Gastroesophageal sphincter (tissue), 4 donors: ENCODE measurements around the gene SSH2. TPM values are rescaled to one million over a fixed set of nuclear protein-coding genes. Genes with fewer than 3 reads are reported as not detected.

Source experiments
- ATAC-seq: fragments of 150-250 bp; one replicate; pipeline ENCODE4 v1.9.1; 2016; ENCODE audit warnings: mild to moderate bottlenecking, moderate library complexity
- H3K27ac ChIP-seq, 4 donors: fragments of 200-600 bp; sonication (generic) in 3 of 4; 1 replicate in 3 of 4; 2 replicates in 1 of 4; pipeline ENCODE4 v1.5.1; 2016 to 2019
- H3K27me3 ChIP-seq: fragments of 200-600 bp; sonication (generic); one replicate; pipeline ENCODE4 v1.5.1; 2019
- H3K36me3 ChIP-seq, 2 donors: fragments of 200-600 bp; sonication (generic); one replicate each; pipeline ENCODE4 v1.5.1; 2019; ENCODE audit warnings: control low read depth in 1 of 2
- H3K4me1 ChIP-seq, 3 donors: fragments of 200-600 bp; sonication (generic); 1 replicate in 2 of 3; 2 replicates in 1 of 3; pipeline ENCODE4 v1.5.1; 2016 to 2019; ENCODE audit warnings: control low read depth in 2 of 3
- H3K4me3 ChIP-seq, 2 donors: fragments of 200-600 bp; sonication (generic); one replicate each; pipeline ENCODE4 v1.5.1; 2019; ENCODE audit warnings: mild to moderate bottlenecking in 1 of 2, moderate library complexity in 1 of 2
- H3K9me3 ChIP-seq, 3 donors: fragments of 200-600 bp; sonication (generic); one replicate each; pipeline ENCODE4 v1.5.1; 2017 to 2019; ENCODE audit warnings: control low read depth in 2 of 3
- EP300 ChIP-seq: sonication (generic); formaldehyde crosslinking; IDR thresholded peaks from one replicate; pipeline ENCODE4 v1.6.1; 2017; ENCODE audit warnings: antibody characterized with exemption, mild to moderate bottlenecking
- POLR2A ChIP-seq, 2 donors: fragments of 450-650 bp; IDR thresholded peaks; one replicate each; pipeline ENCODE4 v1.6.1; 2017; ENCODE audit warnings: antibody characterized with exemption in 2 of 2, mild to moderate bottlenecking in 2 of 2, moderate library complexity in 1 of 2
- POLR2AphosphoS5 ChIP-seq: sonication (generic); formaldehyde crosslinking; IDR thresholded peaks from one replicate; pipeline ENCODE4 v1.6.1; 2017; ENCODE audit warnings: antibody characterized with exemption
- WGBS, 2 donors: methylation state at CpG; one replicate each; pipeline ENCODE4 v1.1.5; 2018; ENCODE audit warnings: low coverage in 1 of 2; 5-methylcytosine and 5-hydroxymethylcytosine counted together
- total RNA-seq, 4 donors: library from RNA; depleted of rRNA; stranded (reverse); fragments of >200 nt; gene quantifications; one replicate each; pipeline ENCODE4 v1.1.0, GENCODE V29; 2016
- TF ChIP-seq, protein P1 (sequence below), 4 experiments: fragments of 200-600 bp in 2 of 4; fragments of 450-650 bp in 2 of 4; sonication (generic) in 1 of 4; IDR thresholded peaks; one replicate each; pipeline ENCODE4 v1.5.1; 2017 to 2019; ENCODE audit warnings: antibody characterized with exemption in 4 of 4, mild to moderate bottlenecking in 2 of 4, moderate library complexity in 2 of 4

SSH2 gene
- total RNA-seq, 4 donors from 2014 or later = 16.0 to 39.7 (median 24.9) TPM

GRCh38 chr17:29669266-29669665 is 260.8 kb downstream of the SSH2 start:
- no peak for ATAC-seq
- no peaks in the 10 kb centered on the region for H3K4me1 ChIP-seq
- H3K9me3 ChIP-seq = no peaks in the 10 kb centered on the region
- no peaks in the 10 kb centered on the region for H3K27me3 ChIP-seq
- no peak overlapping the region for H3K4me3 ChIP-seq
- H3K27ac ChIP-seq = no peak overlapping the region
- TF ChIP-seq, protein P1, sequence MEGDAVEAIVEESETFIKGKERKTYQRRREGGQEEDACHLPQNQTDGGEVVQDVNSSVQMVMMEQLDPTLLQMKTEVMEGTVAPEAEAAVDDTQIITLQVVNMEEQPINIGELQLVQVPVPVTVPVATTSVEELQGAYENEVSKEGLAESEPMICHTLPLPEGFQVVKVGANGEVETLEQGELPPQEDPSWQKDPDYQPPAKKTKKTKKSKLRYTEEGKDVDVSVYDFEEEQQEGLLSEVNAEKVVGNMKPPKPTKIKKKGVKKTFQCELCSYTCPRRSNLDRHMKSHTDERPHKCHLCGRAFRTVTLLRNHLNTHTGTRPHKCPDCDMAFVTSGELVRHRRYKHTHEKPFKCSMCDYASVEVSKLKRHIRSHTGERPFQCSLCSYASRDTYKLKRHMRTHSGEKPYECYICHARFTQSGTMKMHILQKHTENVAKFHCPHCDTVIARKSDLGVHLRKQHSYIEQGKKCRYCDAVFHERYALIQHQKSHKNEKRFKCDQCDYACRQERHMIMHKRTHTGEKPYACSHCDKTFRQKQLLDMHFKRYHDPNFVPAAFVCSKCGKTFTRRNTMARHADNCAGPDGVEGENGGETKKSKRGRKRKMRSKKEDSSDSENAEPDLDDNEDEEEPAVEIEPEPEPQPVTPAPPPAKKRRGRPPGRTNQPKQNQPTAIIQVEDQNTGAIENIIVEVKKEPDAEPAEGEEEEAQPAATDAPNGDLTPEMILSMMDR (IDR thresholded peaks at IDR 0.05) = no peak
- H3K36me3 ChIP-seq = peaks cover 0 to 88% of the 10 kb centered on the region in 2 donors

GRCh38 chr17:29667969-29668368 is 262.1 kb downstream of the SSH2 start:
- ATAC-seq = no peak
- Histone ChIP-seq H3K4me3 (no peak overlapping the region), H3K27ac (no peak overlapping the region), H3K36me3 (peaks cover 0 to 91% of the 10 kb centered on the region in 2 donors), H3K4me1 (peaks cover 0 to 3% (median 3%) of the 10 kb centered on the region in 3 donors), H3K9me3 (no peaks in the 10 kb centered on the region), H3K27me3 (no peaks in the 10 kb centered on the region)
- no peak for TF ChIP-seq POLR2AphosphoS5
- TF ChIP-seq, protein P1 (IDR thresholded peaks at IDR 0.05) = no peak
- no peak for TF ChIP-seq POLR2A (IDR thresholded peaks at IDR 0.05)
- no peak for TF ChIP-seq EP300

- H3K4me3 ChIP-seq = no peak overlapping the region
- peaks cover 0 to 78% of the 10 kb centered on the region in 2 donors for H3K36me3 ChIP-seq
- WGBS, 2 donors = 10 to 21% methylated on average over 1 of the region's 1 CpG
- no peak overlapping the region for H3K27ac ChIP-seq
- H3K4me1 ChIP-seq = peaks cover 0 to 6% (median 5%) of the 10 kb centered on the region in 3 donors
- ATAC-seq = no peak
- TF ChIP-seq POLR2AphosphoS5 = no peak
- no peak for TF ChIP-seq POLR2A (IDR thresholded peaks at IDR 0.05)
- no peak for TF ChIP-seq EP300
- TF ChIP-seq, protein P1 (IDR thresholded peaks at IDR 0.05) = no peak
- H3K27me3 ChIP-seq = no peaks in the 10 kb centered on the region
- no peaks in the 10 kb centered on the region for H3K9me3 ChIP-seq
These were observed 264.6 kb downstream of the SSH2 start for GRCh38 chr17:29665481-29665810.

DNA sequence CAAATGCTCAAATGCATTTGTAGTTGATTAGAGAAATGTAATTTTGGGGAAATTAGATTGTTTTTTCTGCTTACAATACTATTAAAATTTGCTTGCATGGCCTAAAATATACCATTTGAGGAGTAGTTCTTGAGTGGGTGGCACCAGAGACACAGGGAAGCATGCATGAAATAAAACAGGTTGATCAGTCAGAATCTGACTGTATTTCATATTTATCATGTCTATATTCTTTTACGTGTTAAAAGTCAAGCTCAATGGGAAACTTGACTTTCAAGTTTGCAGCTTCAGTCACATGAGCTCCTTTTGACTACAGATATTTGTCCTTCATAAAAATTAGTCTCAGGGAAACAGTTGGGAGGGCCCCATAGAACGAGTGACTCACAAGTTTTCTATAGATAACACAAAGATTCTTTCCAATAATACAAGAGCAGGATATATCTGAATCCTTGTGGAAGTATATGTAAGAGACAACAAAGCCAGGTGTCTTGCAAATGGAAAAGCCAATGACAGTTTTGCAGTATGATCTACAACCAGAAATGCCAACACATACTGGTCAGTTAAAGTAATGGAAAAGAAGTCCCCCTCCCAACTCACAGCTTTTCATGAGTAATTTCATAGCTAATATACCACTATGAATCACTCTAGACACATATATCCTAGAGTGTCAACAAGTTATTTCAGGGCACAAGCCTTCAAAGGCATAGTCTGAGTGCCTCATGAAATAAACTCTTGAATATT is 265.1 kb downstream of the SSH2 start:
- Histone ChIP-seq H3K27ac (no peak overlapping the region), H3K9me3 (no peaks in the 10 kb centered on the region), H3K4me3 (no peak overlapping the region), H3K27me3 (no peaks in the 10 kb centered on the region), H3K4me1 (peaks cover 0 to 6% (median 5%) of the 10 kb centered on the region in 3 donors), H3K36me3 (peaks cover 0 to 76% of the 10 kb centered on the region in 2 donors)
- no peak for TF ChIP-seq POLR2A (IDR thresholded peaks at IDR 0.05)
- no peak for TF ChIP-seq POLR2AphosphoS5
- TF ChIP-seq, protein P1 (IDR thresholded peaks at IDR 0.05) = no peak
- TF ChIP-seq EP300 = no peak
- ATAC-seq = no peak
- 82 to 83% methylated on average over 1 to 2 of the region's 2 CpGs for WGBS, 2 donors

- Histone ChIP-seq H3K4me3 (no peak overlapping the region), H3K9me3 (no peaks in the 10 kb centered on the region), H3K27ac (no peak overlapping the region), H3K27me3 (no peaks in the 10 kb centered on the region), H3K36me3 (peaks cover 0 to 69% of the 10 kb centered on the region in 2 donors), H3K4me1 (peaks cover 0 to 6% (median 5%) of the 10 kb centered on the region in 3 donors)
- WGBS, 2 donors = 43 to 56% methylated on average over 1 of the region's 1 CpG
- TF ChIP-seq EP300 (no peak), POLR2AphosphoS5 (no peak), POLR2A (IDR thresholded peaks at IDR 0.05) (no peak)
- TF ChIP-seq, protein P1 (IDR thresholded peaks at IDR 0.05) = no peak
- no peak for ATAC-seq
These were observed 266.9 kb downstream of the SSH2 start for GRCh38 chr17:29663155-29663554.
